ENCODE measurements around the gene PRKCA.
A peak's percentile ranks its signal among the peaks of the same experiment; 100 is the strongest.
"Not testable (repeated sequence)": the region's sequence is repeated elsewhere in the genome, so short reads cannot be mapped to it uniquely, and the experiment has no call there.

PRKCA gene

GRCh38 chr17:66461343-66461995 is 159.1 kb downstream of the PRKCA start:
- no peak for DNase-seq

DNA sequence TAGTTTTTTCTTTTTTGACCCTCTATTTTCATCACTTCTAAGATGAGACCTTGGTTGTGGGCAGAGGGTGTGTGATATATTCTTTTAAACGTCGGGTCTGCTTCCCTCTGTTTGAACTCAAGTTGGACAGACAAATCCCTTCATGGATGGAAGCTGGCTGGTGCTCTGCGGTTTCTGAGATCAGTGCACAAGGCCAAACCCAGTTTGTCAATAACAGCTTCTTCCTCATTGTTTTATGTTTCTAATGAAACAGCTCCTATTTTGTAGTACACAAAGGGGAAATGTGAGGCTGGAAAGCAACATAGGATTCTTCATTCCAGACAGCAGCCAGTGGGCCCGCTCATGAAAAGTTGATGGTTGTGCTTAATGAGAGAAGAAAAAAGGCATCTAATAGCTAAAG is 159.6 kb downstream of the PRKCA start:
- DNase-seq, result peak in 2 of 56 donors; percentile 17 to 24

GRCh38 chr17:66464921-66465320 is 162.5 kb downstream of the PRKCA start:
- no peak for DNase-seq

- DNase-seq, result no peak
Observed at GRCh38 chr17:66465701-66466100, 163.3 kb downstream of the PRKCA start.

GRCh38 chr17:66466106-66466820 is 163.8 kb downstream of the PRKCA start:
- DNase-seq, result no peak

DNA sequence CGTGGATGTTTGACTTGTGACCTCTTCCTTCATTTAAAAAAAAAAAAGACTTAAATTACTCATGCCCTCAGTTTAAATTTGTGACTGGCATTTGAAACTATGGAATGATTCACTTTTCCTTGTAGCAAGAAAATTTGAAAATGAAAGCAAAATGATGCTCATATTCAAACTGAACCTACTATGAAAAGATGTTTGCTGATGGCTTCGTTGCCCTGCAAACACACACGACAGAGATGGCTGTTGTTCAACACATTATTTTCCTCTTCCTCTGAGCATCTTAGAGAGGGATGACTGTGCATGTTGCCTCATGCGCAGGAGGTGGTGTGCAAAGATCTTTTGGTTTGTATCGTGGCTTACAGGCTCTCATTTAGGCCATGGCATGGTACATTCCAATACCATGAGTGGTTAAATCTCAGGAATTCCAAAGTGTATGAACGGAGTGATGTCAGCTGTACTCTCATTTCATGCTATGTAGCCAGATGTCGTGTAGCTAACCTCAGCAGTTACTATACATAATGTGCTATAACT is 164.5 kb downstream of the PRKCA start:
- DNase-seq, result no peak

- DNase-seq, result no peak
Observed at GRCh38 chr17:66467766-66468165, 165.4 kb downstream of the PRKCA start.

DNA sequence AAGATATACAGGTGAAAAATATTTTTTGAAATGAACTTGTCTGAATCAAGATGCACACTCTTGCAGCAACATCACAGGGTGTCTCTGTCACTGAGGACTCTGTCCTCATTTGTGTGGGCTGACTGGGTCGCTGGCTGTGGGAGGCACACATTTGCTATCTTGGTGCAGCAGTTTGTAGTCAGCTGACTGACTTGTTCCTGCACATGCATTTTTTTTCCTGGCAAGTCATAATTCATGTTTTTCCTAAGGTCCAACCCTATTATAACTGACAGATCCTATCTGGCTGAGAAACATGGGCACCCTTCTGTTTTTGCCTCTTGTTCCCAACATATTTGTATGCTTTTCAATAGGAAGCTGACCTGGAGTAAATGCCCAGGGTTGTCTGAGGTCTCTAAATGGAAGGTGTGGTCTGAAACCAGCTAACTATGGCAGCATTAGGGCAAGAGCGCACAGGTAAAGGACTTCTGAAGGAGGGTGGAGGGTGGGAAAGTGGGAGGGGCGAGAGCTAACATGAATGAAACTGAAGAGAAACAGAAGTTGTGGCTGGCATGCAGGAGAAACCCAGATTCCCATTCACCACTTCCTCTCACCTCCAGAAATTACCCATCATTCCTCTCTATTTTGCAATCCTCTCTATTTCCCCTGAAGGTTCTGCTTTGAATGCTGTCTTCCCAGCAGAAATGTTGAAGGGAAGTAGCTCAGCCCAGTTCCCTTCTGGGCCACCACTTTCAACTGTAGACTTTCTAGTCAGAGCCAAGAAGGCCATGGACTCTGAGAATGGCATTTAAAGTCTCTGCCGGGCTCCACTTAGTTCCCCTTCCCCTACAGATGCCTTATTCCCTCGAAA is 166.1 kb downstream of the PRKCA start:
- DNase-seq, result peak in 14 of 56 donors; percentile 13 to 57 (median 24)

DNA sequence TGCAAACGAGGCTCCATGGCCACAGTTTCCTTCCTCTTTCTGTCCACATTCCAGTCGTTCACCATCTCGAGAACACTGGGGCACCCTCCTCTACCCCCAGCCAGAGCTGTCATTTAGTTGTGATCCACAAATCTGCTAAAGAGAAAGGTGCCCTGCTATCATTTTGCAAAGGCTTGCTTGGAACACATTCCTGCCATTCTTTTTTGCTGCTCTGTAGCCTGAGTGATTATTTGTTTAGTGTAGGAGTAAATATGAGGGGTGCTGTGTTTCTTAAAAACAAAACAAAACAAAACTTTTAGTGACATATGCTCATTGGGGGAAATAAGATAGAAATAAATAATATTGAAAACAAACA is 166.7 kb downstream of the PRKCA start:
- no peak for DNase-seq

GRCh38 chr17:66469461-66469860 is 167.0 kb downstream of the PRKCA start:
- no peak for DNase-seq

- no peak for DNase-seq
Observed at GRCh38 chr17:66469890-66470289, 167.5 kb downstream of the PRKCA start.

- no peak for DNase-seq
Observed at GRCh38 chr17:66472123-66472522, 169.7 kb downstream of the PRKCA start.

DNA sequence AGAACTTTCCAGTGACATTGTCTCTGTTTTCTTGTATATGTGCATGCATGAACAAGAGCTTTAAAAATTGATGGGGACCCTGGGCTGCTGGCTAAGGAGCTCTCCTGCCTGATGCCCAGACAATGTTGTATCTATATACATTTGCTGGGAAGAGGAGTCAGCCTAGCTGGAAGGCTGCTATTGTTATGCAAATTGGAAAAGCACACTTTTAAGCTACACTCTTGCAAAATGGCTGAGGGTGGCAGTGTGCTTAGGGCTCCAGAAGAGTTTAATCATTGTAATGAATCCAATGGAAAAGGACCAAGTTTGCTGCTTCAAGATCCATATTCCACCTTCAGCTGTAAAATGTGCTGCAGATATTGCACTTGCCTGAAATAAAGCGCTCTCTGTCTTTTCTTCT is 171.8 kb downstream of the PRKCA start:
- DNase-seq, result no peak

GRCh38 chr17:66474806-66475497 is 172.5 kb downstream of the PRKCA start:
- no peak for DNase-seq

GRCh38 chr17:66476014-66476413 is 173.6 kb downstream of the PRKCA start:
- no peak for DNase-seq

- no peak for DNase-seq
Observed at GRCh38 chr17:66477615-66478283, 175.3 kb downstream of the PRKCA start.

DNA sequence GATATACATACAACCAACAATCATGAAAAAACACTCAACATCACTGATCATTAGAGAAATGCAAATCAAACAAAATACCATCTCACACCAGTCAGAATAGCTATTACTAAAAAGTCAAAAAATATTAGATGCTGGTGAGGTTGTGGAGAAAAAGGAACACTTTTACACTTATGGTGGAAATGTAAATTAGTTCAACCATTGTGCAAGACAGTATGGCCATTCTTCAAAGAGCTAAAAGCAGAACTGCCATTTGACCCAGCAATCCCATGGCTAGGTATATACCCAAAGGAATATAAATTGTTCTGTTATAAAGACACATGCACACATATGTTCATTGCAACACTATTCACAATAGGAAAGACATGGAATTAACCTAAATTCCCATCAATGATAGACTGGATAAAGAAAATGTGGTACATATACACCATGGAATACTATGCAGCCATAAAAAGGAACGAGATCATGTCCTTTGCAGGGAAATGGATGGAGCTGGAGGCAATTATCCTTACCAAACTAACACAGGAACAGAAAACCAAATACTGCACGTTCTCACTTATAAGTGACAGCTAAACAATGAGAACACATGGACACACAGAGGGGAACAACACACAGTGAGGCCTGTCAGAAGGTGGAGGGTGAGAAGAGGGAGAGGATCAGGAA is 176.9 kb downstream of the PRKCA start:
- DNase-seq, result not testable (repeated sequence)

- DNase-seq, result no peak
Observed at GRCh38 chr17:66480243-66480642, 177.8 kb downstream of the PRKCA start.

GRCh38 chr17:66480802-66481201 is 178.4 kb downstream of the PRKCA start:
- no peak for DNase-seq

DNA sequence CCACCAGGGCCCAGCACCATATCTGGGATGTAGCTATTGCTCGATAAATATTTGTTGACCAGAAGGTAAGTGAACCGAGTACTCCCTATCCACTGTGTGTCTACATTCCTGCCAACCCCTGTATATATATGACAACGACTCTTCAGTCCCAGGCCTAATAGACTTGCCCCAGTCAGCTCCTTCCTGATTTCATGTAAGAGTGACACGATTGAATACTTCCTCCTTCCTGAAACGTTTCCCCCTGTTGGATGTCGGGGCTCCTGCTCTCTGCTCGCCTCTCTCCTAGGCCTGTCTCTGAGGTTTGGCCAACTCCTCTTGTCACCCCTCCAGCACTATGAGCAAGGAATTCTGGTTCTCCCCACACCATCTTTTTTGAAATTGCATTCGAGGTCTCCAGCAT is 178.9 kb downstream of the PRKCA start:
- no peak for DNase-seq

Measured in amygdala (tissue), 56 donors.